Loucy (cell line): Measurements from ENCODE around the gene LPP.

Source experiments
- H2AFZ ChIP-seq: fragments of 200-600 bp; sonication (generic); 2 replicates; pipeline ENCODE4 v1.6.0; 2016; ENCODE audit warnings: antibody characterized with exemption, mild to moderate bottlenecking, low read length, moderate library complexity
- H3F3A ChIP-seq: fragments of 200-600 bp; 2 replicates; pipeline ENCODE4 v1.6.0; 2016; ENCODE audit warnings: antibody characterized with exemption, low read depth, mild to moderate bottlenecking
- H3K27me3 ChIP-seq: fragments of 200-600 bp; sonication (generic); 2 replicates; pipeline ENCODE4 v1.6.1; 2014; ENCODE audit warnings: low read length, mild to moderate bottlenecking; ENCODE audit not compliant: insufficient read depth, poor library complexity, severe bottlenecking
- H3K36me3 ChIP-seq: fragments of 200-600 bp; sonication (generic); 2 replicates; pipeline ENCODE4 v1.6.1; 2016; ENCODE audit warnings: low read length; ENCODE audit not compliant: insufficient read depth
- H3K4me1 ChIP-seq: fragments of 200-600 bp; sonication (generic); 2 replicates; pipeline ENCODE4 v1.5.1; 2014; ENCODE audit warnings: low read length, mild to moderate bottlenecking; ENCODE audit not compliant: insufficient read depth, poor library complexity, severe bottlenecking
- H3K4me2 ChIP-seq: fragments of 200-600 bp; sonication (generic); 2 replicates; pipeline ENCODE4 v1.6.0; 2014; ENCODE audit warnings: antibody characterized with exemption, low read length, low read depth, mild to moderate bottlenecking; ENCODE audit not compliant: poor library complexity, severe bottlenecking
- H3K4me3 ChIP-seq: fragments of 200-600 bp; sonication (generic); 2 replicates; pipeline ENCODE4 v1.5.1; 2014; ENCODE audit warnings: low read length, mild to moderate bottlenecking, mixed read lengths; ENCODE audit not compliant: poor library complexity, severe bottlenecking
- H3K79me2 ChIP-seq: fragments of 200-600 bp; sonication (generic); 2 replicates; pipeline ENCODE4 v1.6.1; 2014; ENCODE audit warnings: low read length; ENCODE audit not compliant: insufficient read depth
- H3K9ac ChIP-seq: fragments of 200-600 bp; sonication (generic); 2 replicates; pipeline ENCODE4 v1.6.0; 2014; ENCODE audit warnings: mild to moderate bottlenecking, low read depth, low read length, moderate library complexity; ENCODE audit not compliant: poor library complexity, severe bottlenecking
- H3K9me2 ChIP-seq: fragments of 200-600 bp; sonication (generic); replicated peaks from 2 replicates; pipeline ENCODE4 v1.6.1; 2016; ENCODE audit warnings: low read depth, low read length, mixed read lengths
- H3K9me3 ChIP-seq: fragments of 200-600 bp; sonication (generic); 2 replicates; pipeline ENCODE4 v1.6.1; 2014; ENCODE audit warnings: mild to moderate bottlenecking, antibody characterized with exemption, low read length, low read depth; ENCODE audit not compliant: insufficient read depth
- H4K20me1 ChIP-seq: fragments of 200-600 bp; sonication (generic); 2 replicates; pipeline ENCODE4 v1.6.0; 2014; ENCODE audit warnings: antibody characterized with exemption, low read length, mild to moderate bottlenecking; ENCODE audit not compliant: insufficient read depth, poor library complexity, severe bottlenecking
- EZH2phosphoT487 ChIP-seq: fragments of 200-600 bp; IDR thresholded peaks from 2 replicates; pipeline ENCODE4 v1.6.1; 2018; ENCODE audit warnings: antibody characterized with exemption, mild to moderate bottlenecking, moderate library complexity, borderline replicate concordance
- TF ChIP-seq, protein P1 (sequence below): fragments of 200-600 bp; sonication (generic); conservative IDR thresholded peaks from 2 replicates; pipeline ENCODE4 v1.5.1; 2014; ENCODE audit warnings: mild to moderate bottlenecking, antibody characterized with exemption, low read length

The LPP gene

DNA sequence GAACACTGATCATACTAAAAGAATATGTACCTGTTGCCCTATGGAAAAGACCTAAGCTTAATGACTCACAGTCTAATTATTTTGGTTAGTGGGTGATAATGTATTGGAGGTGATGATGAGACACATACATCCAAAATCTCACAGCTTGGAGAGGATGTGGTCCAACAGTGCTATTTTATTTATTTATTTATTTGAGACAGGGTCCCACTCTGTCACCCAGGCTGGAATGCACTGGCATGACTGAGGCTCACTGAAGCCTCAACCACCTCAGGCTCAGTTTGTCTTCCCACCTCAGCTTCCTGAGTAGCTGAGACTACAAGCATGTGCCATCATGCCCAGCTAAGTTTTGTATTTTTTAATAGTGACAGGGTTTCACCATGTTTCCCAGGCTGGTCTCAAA lies 35.0 kb downstream of the LPP start:
- Histone ChIP-seq H4K20me1 (peaks cover 16% of the 10 kb centered on the region), H2AFZ (no peak overlapping the region), H3K9ac (no peak overlapping the region), H3K4me2 (no peak overlapping the region), H3K27me3 (no peaks in the 10 kb centered on the region), H3F3A (0 out of 2 replicates have a peak, but pooled peaks cover 3% of the 10 kb centered on the region), H3K4me3 (no peak overlapping the region), H3K79me2 (peaks cover 56% of the 10 kb centered on the region), H3K4me1 (peaks cover 29% of the 10 kb centered on the region), H3K9me2 (no peaks in the 10 kb centered on the region), H3K9me3 (no peaks in the 10 kb centered on the region), H3K36me3 (peaks cover 12% of the 10 kb centered on the region)
- TF ChIP-seq EZH2phosphoT487, result no peak
- TF ChIP-seq, protein P1, sequence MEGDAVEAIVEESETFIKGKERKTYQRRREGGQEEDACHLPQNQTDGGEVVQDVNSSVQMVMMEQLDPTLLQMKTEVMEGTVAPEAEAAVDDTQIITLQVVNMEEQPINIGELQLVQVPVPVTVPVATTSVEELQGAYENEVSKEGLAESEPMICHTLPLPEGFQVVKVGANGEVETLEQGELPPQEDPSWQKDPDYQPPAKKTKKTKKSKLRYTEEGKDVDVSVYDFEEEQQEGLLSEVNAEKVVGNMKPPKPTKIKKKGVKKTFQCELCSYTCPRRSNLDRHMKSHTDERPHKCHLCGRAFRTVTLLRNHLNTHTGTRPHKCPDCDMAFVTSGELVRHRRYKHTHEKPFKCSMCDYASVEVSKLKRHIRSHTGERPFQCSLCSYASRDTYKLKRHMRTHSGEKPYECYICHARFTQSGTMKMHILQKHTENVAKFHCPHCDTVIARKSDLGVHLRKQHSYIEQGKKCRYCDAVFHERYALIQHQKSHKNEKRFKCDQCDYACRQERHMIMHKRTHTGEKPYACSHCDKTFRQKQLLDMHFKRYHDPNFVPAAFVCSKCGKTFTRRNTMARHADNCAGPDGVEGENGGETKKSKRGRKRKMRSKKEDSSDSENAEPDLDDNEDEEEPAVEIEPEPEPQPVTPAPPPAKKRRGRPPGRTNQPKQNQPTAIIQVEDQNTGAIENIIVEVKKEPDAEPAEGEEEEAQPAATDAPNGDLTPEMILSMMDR, result no peak

DNA sequence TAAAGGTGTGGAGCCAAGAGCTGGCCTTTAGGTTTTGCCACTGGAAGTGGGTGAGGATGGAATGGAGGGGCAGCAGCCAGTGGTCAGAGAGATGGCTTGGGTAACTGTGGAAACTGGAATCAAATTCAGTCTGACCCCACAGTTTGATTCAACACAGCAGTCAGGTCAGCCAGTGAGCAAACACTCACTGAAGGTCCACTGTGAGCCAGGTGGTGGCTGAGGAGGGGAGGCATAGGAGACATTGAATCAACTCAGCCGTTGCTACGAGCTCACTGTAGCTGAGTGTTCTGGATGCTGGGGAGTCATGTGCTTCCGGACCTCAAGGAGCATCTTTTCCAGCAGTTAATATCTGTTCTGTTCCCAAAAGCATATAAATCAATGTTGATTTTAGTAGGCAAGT lies 37.5 kb downstream of the LPP start:
- Histone ChIP-seq H3F3A (0 out of 2 replicates have a peak, but pooled peaks cover 3% of the 10 kb centered on the region), H3K79me2 (peaks cover 50% of the 10 kb centered on the region), H3K9me2 (no peaks in the 10 kb centered on the region), H3K27me3 (no peaks in the 10 kb centered on the region), H3K36me3 (peaks cover 12% of the 10 kb centered on the region), H3K4me1 (peaks cover 26% of the 10 kb centered on the region), H3K4me2 (no peak overlapping the region), H3K9ac (no peak overlapping the region), H2AFZ (no peak overlapping the region), H3K9me3 (no peaks in the 10 kb centered on the region), H4K20me1 (peaks cover 15% of the 10 kb centered on the region), H3K4me3 (no peak overlapping the region)
- TF ChIP-seq EZH2phosphoT487, result no peak
- TF ChIP-seq, protein P1, result no peak

DNA sequence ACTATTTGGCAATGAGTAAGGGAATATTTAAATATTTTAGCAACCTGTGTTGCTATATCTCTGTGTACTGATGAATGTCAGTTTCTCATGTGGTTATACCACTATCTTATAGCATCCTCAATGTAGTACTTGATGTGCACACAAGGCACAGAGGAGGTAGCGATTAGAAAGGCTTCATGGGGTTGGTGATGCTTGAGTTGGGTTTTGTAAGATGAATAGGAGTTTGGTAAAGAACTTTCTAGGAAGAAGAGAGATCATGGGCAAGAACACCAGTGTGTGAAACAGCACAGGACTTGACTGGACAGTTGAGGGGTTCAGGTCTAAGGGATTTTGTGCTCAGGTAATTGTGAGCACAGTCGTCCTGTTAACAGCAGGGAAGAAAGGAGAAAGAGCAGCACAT lies 38.1 kb downstream of the LPP start:
- Histone ChIP-seq H3K4me2 (no peak overlapping the region), H2AFZ (no peak overlapping the region), H3K9ac (no peak overlapping the region), H3K4me3 (no peak overlapping the region), H3K36me3 (peaks cover 12% of the 10 kb centered on the region), H3K27me3 (no peaks in the 10 kb centered on the region), H3K79me2 (peaks cover 50% of the 10 kb centered on the region), H3K9me3 (no peaks in the 10 kb centered on the region), H4K20me1 (peaks cover 10% of the 10 kb centered on the region), H3K9me2 (no peaks in the 10 kb centered on the region), H3F3A (no peaks in the 10 kb centered on the region), H3K4me1 (peaks cover 26% of the 10 kb centered on the region)
- no peak for TF ChIP-seq EZH2phosphoT487
- TF ChIP-seq, protein P1, result no peak
